ENCODE results near the gene OTX2. TPM values are rescaled to one million over a fixed set of nuclear protein-coding genes. Genes with fewer than 3 reads are reported as not detected.

Gene OTX2
- total RNA-seq, 4 donors from 2014 or later = not detected

DNA sequence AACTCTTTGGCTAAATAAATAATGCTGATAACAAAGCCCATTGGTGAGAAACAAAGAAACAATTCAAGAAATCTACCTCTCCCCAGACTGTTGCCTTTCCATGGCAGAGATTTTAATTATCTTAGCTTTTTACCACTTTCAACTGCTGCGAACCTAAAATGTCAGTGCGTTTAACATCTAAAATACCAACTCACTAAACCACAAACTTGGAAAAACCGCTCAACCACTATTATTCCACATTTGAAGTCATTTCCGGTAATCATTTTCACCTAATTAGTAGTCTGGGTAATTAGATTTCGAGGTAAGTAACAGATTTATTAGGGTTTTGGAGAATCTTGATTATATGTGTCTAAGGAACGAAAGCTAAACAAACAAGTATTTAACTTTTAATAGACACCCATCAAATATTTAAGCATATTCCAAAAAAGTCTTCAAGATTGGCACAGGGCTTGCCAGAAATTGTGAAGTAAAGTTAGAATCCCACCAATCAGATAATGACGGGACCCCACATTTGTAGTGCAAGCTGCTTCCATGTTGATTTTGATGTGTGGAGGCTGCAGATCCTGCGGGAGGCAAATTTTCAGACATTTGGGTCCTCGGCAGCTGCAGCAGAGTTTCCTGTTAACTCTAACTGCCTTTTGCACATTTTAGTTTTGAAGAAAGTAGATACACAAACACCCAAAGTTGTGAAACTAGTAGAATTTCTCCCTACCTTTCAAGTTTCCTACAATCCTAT is 4.1 kb downstream of the OTX2 start:
- no peaks in the 10 kb centered on the region for H3K9me3 ChIP-seq
- 16% methylated on average over 9 of the region's 9 CpGs for WGBS
- DNase-seq (ENCODE audit: low spot score in 2 of 2) = no peak
- peaks cover 100% of the 10 kb centered on the region for H3K27me3 ChIP-seq
- peaks cover 24% of the 10 kb centered on the region for H3K4me1 ChIP-seq
- H3K4me3 ChIP-seq = no peak overlapping the region
- no peak for TF ChIP-seq POLR2A (IDR thresholded peaks at IDR 0.05)
- TF ChIP-seq EP300 (IDR thresholded peaks at IDR 0.05) = no peak
- no peak for TF ChIP-seq POLR2AphosphoS5 (IDR thresholded peaks at IDR 0.05)
- TF ChIP-seq, protein P1, sequence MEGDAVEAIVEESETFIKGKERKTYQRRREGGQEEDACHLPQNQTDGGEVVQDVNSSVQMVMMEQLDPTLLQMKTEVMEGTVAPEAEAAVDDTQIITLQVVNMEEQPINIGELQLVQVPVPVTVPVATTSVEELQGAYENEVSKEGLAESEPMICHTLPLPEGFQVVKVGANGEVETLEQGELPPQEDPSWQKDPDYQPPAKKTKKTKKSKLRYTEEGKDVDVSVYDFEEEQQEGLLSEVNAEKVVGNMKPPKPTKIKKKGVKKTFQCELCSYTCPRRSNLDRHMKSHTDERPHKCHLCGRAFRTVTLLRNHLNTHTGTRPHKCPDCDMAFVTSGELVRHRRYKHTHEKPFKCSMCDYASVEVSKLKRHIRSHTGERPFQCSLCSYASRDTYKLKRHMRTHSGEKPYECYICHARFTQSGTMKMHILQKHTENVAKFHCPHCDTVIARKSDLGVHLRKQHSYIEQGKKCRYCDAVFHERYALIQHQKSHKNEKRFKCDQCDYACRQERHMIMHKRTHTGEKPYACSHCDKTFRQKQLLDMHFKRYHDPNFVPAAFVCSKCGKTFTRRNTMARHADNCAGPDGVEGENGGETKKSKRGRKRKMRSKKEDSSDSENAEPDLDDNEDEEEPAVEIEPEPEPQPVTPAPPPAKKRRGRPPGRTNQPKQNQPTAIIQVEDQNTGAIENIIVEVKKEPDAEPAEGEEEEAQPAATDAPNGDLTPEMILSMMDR (IDR thresholded peaks at IDR 0.05) = no peak
- no peak overlapping the region for H3K27ac ChIP-seq
- H3K36me3 ChIP-seq = no peaks in the 10 kb centered on the region

DNA sequence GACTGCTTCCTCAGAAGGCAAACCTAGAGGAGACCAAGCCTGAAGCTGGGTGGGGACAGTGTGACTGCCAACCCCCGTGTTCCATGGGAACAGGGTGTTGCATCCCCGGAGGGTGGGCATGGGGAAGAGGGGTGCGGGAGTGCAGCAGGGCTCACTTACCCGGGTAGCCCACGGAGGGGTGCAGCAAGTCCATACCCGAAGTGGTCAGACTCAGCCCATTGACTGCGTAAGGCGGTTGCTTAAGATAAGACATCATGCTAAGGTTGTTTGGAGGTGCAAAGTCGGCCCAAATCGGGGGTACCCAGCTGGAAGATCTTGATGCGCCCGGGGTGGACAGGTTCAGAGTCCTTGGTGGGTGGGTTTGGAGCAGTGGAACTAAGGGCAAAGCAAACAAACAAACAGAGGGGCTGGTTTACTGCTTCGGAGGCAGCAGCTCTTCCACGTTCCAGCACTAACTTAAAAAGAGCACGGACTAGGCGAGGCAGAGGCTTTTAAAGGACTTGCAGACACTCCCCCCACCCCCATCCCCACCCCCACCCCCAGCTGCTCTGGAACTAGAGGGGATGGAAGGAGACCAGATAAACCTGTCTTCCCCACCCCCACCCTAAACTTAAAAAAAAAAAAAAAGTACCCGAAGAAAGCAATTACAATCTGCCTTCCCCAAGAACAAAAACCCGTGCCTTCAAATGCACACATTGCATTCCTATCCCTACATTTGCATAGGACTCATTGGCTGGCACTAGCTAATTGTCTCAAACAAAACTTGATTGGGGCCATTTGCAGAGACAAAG is 4.9 kb downstream of the OTX2 start:
- TF ChIP-seq POLR2AphosphoS5 (IDR thresholded peaks at IDR 0.05) (no peak), POLR2A (IDR thresholded peaks at IDR 0.05) (no peak), EP300 (IDR thresholded peaks at IDR 0.05) (no peak)
- TF ChIP-seq, protein P1 (IDR thresholded peaks at IDR 0.05) = no peak
- 11% methylated on average over 14 of the region's 18 CpGs for WGBS

DNA sequence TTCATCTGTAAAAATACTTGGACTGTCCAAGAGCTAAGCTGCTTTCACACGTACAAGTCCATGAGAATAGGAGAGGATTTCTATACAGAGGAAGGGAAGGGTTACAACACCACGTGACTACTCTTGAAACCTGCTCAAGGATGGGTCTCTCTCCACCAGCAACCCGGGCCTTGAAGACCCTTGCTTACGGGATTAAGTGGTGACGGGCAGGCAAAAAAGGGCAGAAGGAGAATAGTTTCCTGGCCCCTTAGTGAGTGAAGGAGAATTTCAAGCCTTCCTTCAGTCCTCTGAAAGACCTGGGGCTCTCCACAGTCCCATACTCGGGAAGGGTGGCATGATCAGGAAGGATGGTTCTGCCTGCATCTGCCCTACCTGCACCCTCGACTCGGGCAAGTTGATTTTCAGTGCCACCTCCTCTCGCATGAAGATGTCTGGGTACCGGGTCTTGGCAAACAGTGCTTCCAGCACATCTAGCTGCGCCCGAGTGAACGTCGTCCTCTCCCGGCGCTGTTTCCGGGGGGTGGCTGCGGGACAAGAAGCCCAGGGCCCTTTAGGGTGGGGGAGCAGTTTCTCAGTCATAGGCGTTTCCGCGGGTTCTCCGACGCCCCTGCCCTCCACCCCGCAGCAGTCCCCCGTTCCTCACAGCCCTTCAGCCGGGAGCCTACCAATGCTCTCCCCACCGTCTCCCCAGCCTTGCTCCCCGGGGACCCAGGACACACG is 6.3 kb downstream of the OTX2 start:
- no peak overlapping the region for H3K27ac ChIP-seq
- 5% methylated on average over 29 of the region's 29 CpGs for WGBS
- H3K4me1 ChIP-seq = peaks cover 16% of the 10 kb centered on the region
- H3K9me3 ChIP-seq = no peaks in the 10 kb centered on the region
- TF ChIP-seq, protein P1 (IDR thresholded peaks at IDR 0.05) = no peak
- TF ChIP-seq POLR2A (IDR thresholded peaks at IDR 0.05) (no peak), EP300 (IDR thresholded peaks at IDR 0.05) (no peak), POLR2AphosphoS5 (IDR thresholded peaks at IDR 0.05) (no peak)
- H3K36me3 ChIP-seq = no peaks in the 10 kb centered on the region
- peaks cover 99% of the 10 kb centered on the region for H3K27me3 ChIP-seq
- no peak overlapping the region for H3K4me3 ChIP-seq
- no peak for DNase-seq (ENCODE audit: low spot score in 2 of 2)

More for the DNA sequence above, 4.9 kb downstream of the OTX2 start:
- no peak overlapping the region for H3K4me3 ChIP-seq
- no peak overlapping the region for H3K27ac ChIP-seq
- H3K27me3 ChIP-seq = peaks cover 100% of the 10 kb centered on the region
- no peak for DNase-seq (ENCODE audit: low spot score in 2 of 2)
- peaks cover 24% of the 10 kb centered on the region for H3K4me1 ChIP-seq
- no peaks in the 10 kb centered on the region for H3K9me3 ChIP-seq
- no peaks in the 10 kb centered on the region for H3K36me3 ChIP-seq

DNA sequence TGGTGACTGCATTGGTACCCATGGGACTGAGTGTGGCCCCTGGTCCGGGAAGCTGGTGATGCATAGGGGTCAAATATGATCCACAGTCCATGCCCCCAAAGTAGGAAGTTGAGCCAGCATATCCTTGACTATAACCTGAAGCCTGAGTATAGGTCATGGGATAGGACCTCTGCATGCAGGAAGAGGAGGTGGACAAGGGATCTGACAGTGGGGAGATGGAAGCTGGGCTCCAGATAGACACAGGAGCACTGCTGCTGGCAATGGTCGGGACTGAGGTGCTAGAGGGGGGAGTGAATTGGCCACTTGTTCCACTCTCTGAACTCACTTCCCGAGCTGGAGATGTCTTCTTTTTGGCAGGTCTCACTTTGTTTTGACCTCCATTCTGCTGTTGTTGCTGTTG is 8.4 kb downstream of the OTX2 start:
- H3K4me3 ChIP-seq = no peak overlapping the region
- H3K4me1 ChIP-seq = peaks cover 18% of the 10 kb centered on the region
- H3K27me3 ChIP-seq = peaks cover 99% of the 10 kb centered on the region
- H3K27ac ChIP-seq = no peak overlapping the region
- no peaks in the 10 kb centered on the region for H3K9me3 ChIP-seq
- DNase-seq (ENCODE audit: low spot score in 2 of 2) = no peak
- no peak for TF ChIP-seq POLR2A (IDR thresholded peaks at IDR 0.05)
- no peak for TF ChIP-seq EP300 (IDR thresholded peaks at IDR 0.05)
- TF ChIP-seq POLR2AphosphoS5 (IDR thresholded peaks at IDR 0.05) = no peak
- TF ChIP-seq, protein P1 (IDR thresholded peaks at IDR 0.05) = no peak
- WGBS = 60% methylated on average over 3 of the region's 3 CpGs
- H3K36me3 ChIP-seq = no peaks in the 10 kb centered on the region

DNA sequence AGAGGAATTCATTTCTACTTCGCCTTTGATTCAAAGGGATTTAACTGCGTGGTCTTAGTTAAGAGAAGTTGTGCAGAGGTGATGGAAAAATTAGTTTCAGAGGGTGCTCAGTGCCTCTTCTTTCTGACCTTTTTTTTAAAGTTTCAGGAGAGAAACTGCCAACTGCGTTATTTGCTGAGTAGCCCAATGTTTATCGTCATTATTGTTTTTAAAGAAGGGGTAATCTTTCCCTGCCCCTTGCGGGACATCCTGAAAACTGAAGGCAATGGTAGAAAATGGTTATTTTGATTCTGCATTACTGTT is 11.0 kb downstream of the OTX2 start:
- Histone ChIP-seq H3K9me3 (no peaks in the 10 kb centered on the region), H3K36me3 (no peaks in the 10 kb centered on the region), H3K4me1 (peaks cover 30% of the 10 kb centered on the region), H3K27ac (no peak overlapping the region), H3K27me3 (peaks cover 99% of the 10 kb centered on the region), H3K4me3 (no peak overlapping the region)
- no peak for DNase-seq (ENCODE audit: low spot score in 2 of 2)
- WGBS = 13% methylated on average over 5 of the region's 5 CpGs
- no peak for TF ChIP-seq EP300 (IDR thresholded peaks at IDR 0.05)
- TF ChIP-seq POLR2A (IDR thresholded peaks at IDR 0.05) = no peak
- no peak for TF ChIP-seq POLR2AphosphoS5 (IDR thresholded peaks at IDR 0.05)
- TF ChIP-seq, protein P1 (IDR thresholded peaks at IDR 0.05) = no peak

Measured in suprapubic skin (tissue), 4 donors.